HG03457 (cell line): ENCODE measurements around the gene KCMF1.

Experiments used
- ATAC-seq: cut with Tn5 transposase; IDR thresholded peaks from one replicate; pipeline ENCODE4 v1.9.1; 2021; ENCODE audit warnings: moderate number of reproducible peaks; ENCODE audit not compliant: unreplicated experiment

Gene KCMF1

GRCh38 chr2:85077859-85078419 lies 107.0 kb downstream of the KCMF1 start:
- no peak for ATAC-seq

- no peak for ATAC-seq
Measured at GRCh38 chr2:85078536-85078935, 107.6 kb downstream of the KCMF1 start.

GRCh38 chr2:85083092-85083491 lies 112.1 kb downstream of the KCMF1 start:
- no peak for ATAC-seq

GRCh38 chr2:85085563-85085962 lies 114.6 kb downstream of the KCMF1 start:
- ATAC-seq, result no peak

- ATAC-seq, result no peak
Measured at GRCh38 chr2:85087541-85087940, 116.6 kb downstream of the KCMF1 start.

- no peak for ATAC-seq
Measured at GRCh38 chr2:85088921-85089320, 118.0 kb downstream of the KCMF1 start.

- no peak for ATAC-seq
Measured at GRCh38 chr2:85089585-85089984, 118.6 kb downstream of the KCMF1 start.

- no peak for ATAC-seq
Measured at GRCh38 chr2:85091838-85092237, 120.9 kb downstream of the KCMF1 start.

GRCh38 chr2:85095094-85095493 lies 124.1 kb downstream of the KCMF1 start:
- ATAC-seq, result no peak

- no peak for ATAC-seq
Measured at GRCh38 chr2:85096616-85097015, 125.7 kb downstream of the KCMF1 start.

GRCh38 chr2:85104228-85104627 lies 133.3 kb downstream of the KCMF1 start:
- ATAC-seq, result no peak

- ATAC-seq, result no peak
Measured at GRCh38 chr2:85106489-85107180, 135.7 kb downstream of the KCMF1 start.
